Fibroblast of the aortic adventitia (primary cell): Measurements from ENCODE around the gene TM9SF1. TPM values are rescaled to one million over a fixed set of nuclear protein-coding genes. Genes with fewer than 3 reads are reported as not detected.

Source experiments
- DNase-seq: peaks from one replicate; pipeline ENCODE4 v3.0.0-alpha.2; 2010; ENCODE audit warnings: low read depth
- H3K4me3 ChIP-seq: 2 replicates; pipeline ENCODE4 v1.5.1; 2011; ENCODE audit warnings: low read depth, mild to moderate bottlenecking, control low read depth, low read length, moderate library complexity
- total RNA-seq: library from RNA; depleted of rRNA; stranded (reverse); fragments of >200 nt; gene quantifications from 2 replicates; pipeline ENCODE4 v1.2.3, GENCODE V29; 2012; ENCODE audit warnings: low replicate concordance
- TF ChIP-seq, protein P1 (sequence below): IDR thresholded peaks from 2 replicates; pipeline ENCODE4 v1.5.1; 2011; ENCODE audit warnings: mild to moderate bottlenecking, low read length, control low read depth, inconsistent platforms; ENCODE audit not compliant: insufficient read depth

TM9SF1 gene
- total RNA-seq, 1 donor: 73.9 TPM

GRCh38 chr14:24185741-24186140, 9.5 kb downstream of the TM9SF1 start:
- TF ChIP-seq, protein P1, sequence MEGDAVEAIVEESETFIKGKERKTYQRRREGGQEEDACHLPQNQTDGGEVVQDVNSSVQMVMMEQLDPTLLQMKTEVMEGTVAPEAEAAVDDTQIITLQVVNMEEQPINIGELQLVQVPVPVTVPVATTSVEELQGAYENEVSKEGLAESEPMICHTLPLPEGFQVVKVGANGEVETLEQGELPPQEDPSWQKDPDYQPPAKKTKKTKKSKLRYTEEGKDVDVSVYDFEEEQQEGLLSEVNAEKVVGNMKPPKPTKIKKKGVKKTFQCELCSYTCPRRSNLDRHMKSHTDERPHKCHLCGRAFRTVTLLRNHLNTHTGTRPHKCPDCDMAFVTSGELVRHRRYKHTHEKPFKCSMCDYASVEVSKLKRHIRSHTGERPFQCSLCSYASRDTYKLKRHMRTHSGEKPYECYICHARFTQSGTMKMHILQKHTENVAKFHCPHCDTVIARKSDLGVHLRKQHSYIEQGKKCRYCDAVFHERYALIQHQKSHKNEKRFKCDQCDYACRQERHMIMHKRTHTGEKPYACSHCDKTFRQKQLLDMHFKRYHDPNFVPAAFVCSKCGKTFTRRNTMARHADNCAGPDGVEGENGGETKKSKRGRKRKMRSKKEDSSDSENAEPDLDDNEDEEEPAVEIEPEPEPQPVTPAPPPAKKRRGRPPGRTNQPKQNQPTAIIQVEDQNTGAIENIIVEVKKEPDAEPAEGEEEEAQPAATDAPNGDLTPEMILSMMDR: no peak
- H3K4me3 ChIP-seq: no peak overlapping the region
- DNase-seq: no peak

GRCh38 chr14:24185026-24185425, 10.2 kb downstream of the TM9SF1 start:
- TF ChIP-seq, protein P1: no peak
- no peak overlapping the region for H3K4me3 ChIP-seq
- no peak for DNase-seq

- DNase-seq: no peak
- TF ChIP-seq, protein P1: no peak
- no peak overlapping the region for H3K4me3 ChIP-seq
These were observed 10.9 kb downstream of the TM9SF1 start for GRCh38 chr14:24184104-24184970.

- H3K4me3 ChIP-seq: no peak overlapping the region
- no peak for DNase-seq
- TF ChIP-seq, protein P1: no peak
These were observed 12.2 kb downstream of the TM9SF1 start for GRCh38 chr14:24183014-24183481.

DNA sequence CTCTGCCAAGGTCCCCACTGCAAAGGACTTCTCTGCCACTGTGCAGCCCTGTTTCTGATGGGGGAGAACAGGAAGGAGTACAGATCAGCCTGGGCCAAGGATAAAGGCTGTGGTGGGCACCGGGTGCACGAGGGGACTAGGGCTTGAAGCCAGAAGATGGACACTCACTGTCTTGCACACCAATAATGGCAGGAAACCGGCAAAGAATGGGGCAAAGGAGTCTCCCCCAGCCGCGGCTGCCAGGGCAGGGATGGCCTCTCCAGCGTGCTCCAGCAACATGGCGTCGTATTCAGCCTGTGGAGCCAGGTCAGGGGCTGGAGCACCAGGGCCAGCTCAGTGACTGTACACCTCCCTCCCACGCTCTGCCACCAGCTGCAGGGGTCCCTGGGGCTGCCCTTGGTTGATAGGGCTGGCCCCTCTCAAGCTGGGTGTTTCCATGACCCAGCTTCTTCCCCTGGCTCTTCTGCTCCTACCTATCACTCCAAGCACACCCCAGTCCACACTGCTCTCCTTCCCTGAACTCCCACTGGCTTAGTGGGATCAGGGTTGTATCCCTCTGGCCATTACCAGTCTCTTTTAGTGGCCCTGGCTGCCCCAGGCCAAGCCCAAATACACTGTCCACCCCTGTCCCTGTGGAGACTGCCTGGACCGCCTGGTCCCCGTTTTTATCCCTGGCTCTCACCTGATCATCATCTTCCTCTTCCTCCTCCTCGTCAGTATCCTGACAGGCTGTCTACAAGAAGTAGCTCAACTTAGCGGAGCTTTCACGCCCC, 12.9 kb downstream of the TM9SF1 start:
- TF ChIP-seq, protein P1: no peak
- DNase-seq: no peak
- H3K4me3 ChIP-seq: no peak overlapping the region

DNA sequence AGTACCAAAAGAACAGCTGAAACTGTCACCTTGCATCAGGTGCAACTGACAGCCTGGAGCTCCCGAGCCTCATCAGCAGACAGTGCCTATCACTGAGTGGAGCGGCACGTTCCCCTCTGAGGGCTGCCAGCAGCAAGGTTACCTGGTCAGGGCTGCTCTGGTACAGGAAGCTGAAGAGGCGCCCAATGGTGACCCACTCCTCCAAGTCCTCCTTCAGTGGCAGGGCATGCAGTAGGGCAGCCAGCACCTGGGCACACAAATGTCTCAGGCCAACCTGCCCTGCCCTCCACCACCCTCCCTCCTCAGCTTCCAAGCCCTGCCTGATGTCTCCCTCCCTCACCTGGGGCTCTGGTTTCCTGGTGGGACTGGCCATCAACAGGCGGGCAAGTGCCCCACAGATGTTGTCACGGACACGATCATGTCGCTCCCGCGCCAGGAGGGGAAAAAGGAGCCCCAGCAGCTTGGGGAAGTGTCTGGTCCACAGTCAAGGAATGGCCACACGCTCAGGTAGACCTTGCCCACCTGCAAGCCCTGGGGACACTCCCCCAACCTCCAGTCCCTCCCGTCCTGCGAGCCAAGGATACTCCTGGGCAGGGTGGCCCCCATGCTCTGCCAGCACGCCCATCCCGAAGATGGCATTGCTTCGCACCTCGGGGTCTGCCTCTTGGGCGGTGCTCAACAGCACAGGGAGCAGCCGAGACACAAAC, 13.7 kb downstream of the TM9SF1 start:
- TF ChIP-seq, protein P1: no peak
- DNase-seq: no peak
- no peak overlapping the region for H3K4me3 ChIP-seq
